ENCODE results near the gene EIF6.

EIF6 gene

DNA sequence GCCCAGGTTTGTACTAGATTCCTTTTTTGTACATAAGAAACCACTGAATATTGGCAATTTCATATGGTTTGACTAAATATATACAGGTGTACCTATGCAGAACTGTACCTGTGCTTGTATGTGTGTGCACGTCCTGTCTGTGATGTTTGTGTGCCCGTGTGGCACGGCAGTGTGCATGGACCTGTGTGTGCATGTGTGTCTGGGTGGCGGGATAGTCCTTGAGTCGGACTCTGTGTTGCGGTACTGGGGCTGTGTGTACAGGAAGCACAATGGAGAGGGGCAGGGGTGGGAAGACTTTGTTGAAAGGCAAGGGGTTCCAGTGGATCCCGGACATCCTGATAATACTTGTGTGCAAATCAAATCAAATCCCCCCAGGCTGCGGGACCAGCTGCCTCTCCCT is 11.1 kb upstream of the EIF6 start:
- no peak overlapping the region for H3K4me3 ChIP-seq (ENCODE audit: control insufficient read depth, low read depth, low read length)
- TF ChIP-seq, protein P1, sequence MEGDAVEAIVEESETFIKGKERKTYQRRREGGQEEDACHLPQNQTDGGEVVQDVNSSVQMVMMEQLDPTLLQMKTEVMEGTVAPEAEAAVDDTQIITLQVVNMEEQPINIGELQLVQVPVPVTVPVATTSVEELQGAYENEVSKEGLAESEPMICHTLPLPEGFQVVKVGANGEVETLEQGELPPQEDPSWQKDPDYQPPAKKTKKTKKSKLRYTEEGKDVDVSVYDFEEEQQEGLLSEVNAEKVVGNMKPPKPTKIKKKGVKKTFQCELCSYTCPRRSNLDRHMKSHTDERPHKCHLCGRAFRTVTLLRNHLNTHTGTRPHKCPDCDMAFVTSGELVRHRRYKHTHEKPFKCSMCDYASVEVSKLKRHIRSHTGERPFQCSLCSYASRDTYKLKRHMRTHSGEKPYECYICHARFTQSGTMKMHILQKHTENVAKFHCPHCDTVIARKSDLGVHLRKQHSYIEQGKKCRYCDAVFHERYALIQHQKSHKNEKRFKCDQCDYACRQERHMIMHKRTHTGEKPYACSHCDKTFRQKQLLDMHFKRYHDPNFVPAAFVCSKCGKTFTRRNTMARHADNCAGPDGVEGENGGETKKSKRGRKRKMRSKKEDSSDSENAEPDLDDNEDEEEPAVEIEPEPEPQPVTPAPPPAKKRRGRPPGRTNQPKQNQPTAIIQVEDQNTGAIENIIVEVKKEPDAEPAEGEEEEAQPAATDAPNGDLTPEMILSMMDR (conservative IDR thresholded peaks at IDR 0.05; ENCODE audit: control insufficient read depth, insufficient read depth, low read depth, low read length): no peak
- no peak for DNase-seq (ENCODE audit: low read depth)

DNA sequence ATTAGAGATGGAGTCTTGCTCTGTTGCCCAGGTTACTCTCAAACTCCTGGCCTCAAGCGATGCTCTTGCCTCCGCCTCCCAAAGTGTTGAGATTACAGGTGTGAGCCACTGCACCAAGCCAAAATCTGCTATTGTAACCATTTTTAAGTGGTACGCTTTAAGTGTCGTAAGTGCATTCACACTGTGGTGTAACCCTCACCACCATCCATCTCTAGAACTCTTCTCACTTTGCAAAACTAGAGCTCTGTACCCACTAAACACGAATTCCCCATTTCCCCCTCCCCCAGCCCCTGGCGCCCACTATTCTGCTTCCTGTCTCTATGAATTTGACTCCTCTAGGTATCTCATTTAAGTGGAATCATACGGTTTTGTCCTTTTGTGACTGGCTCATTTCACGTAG is 10.5 kb upstream of the EIF6 start:
- no peak for DNase-seq (ENCODE audit: low read depth)
- TF ChIP-seq, protein P1 (conservative IDR thresholded peaks at IDR 0.05; ENCODE audit: control insufficient read depth, insufficient read depth, low read depth, low read length): no peak
- no peak overlapping the region for H3K4me3 ChIP-seq (ENCODE audit: control insufficient read depth, low read depth, low read length)

DNA sequence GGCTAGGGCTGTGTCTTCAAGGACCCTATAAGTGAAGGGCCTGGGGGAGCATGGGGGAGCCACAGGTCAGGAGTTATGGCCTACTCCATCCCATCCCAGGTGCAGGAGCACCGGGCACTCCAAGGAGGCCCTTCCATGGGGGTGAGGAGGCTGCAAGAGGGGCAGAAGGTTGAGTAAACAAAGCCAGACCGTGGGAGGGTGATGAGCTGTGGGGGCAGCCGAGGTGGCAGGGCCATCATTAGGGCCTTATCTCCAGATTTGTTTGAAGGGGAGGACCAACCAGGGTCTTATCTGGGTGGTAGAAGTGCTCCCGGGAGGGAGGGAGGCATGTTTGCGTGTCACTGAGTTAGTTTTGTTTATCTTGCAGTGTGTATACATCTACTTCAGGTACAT is 9.7 kb upstream of the EIF6 start:
- no peak for DNase-seq (ENCODE audit: low read depth)
- no peak overlapping the region for H3K4me3 ChIP-seq (ENCODE audit: control insufficient read depth, low read depth, low read length)
- TF ChIP-seq, protein P1 (conservative IDR thresholded peaks at IDR 0.05; ENCODE audit: control insufficient read depth, insufficient read depth, low read depth, low read length): no peak

DNA sequence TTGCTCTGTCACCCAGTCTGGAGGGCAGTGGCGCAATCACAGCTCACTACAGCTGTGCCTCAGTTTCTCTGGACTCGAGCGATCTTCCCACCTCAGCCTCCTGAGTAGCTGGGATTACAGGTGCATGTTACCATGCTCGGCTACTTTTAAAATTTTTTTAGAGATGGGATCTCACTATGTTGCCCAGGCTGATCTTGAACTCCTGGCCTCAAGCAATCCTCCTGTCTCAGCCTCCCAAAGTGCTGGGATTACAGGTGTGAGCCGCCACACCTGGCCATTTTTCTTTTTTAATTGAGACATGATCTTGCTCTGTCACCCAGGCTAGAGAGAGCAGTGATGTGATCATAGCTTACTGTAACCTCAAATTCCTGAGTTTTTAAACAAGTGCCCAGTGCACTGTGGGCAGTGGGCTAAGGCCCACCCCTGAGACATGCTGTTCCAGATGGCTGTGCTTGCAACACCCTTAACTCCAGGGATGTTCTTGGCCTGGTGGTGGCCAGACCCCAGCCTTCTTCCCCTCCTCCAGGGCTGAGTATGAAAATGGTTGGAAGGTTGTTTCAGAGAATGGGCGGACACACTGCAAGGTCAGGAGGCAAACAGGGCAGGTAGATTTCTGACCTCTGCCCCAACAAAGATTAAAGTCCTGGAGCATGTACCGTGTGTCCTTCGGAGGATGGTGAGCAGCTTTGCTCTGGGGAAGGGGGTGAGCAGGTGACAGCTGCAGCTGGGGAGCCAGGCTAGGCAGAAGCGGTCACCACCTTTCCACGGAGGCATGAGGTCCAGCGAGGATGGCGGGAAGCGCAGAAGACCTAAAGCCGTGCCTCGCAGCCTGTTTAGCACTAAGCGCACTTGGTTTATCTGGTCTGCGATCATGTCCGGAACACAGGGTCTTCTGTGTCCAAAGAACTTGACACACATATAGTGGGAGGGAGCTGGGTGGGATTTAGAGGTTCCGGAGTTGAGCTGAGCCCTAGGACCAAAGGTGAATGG is 9.0 kb upstream of the EIF6 start:
- TF ChIP-seq, protein P1 (conservative IDR thresholded peaks at IDR 0.05; ENCODE audit: control insufficient read depth, insufficient read depth, low read depth, low read length): no peak
- no peak for DNase-seq (ENCODE audit: low read depth)
- H3K4me3 ChIP-seq (ENCODE audit: control insufficient read depth, low read depth, low read length): no peak overlapping the region

DNA sequence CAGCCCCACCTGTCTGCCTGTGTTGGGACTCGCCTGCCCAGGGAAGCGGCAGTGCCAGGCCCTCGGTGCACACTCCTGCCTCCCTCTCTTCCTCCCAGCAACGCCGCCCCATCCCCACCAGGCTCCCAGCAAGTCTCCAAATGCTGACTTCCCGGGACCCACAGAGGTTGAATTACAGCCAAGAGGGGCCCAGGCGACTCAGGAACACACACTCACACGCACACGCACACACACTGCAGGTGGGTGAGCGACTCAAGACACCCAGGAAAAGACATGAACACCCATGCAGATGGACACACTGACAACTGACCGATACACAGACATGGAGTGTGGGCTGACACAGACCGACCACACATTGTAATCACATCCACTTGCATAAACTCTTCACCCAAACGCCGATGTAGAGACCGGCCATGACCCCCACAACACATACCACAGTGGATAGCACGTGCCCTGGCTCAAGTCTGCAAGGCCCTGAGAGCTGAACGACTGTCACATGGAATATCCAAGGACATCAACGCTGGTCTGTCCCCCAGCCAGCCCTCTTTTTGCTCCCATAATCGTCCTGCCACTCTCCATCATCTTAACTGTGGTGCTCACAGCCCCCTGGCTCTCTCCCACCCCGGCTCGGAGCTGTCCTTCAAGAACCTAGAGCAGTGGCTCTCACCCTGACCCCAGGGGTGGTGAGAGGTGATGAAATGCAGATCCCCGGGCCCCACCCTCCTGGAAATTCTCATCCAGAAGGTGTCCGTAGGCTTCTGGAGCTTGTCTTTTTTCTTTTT is 8.1 kb upstream of the EIF6 start:
- DNase-seq (ENCODE audit: low read depth): no peak
- TF ChIP-seq, protein P1 (conservative IDR thresholded peaks at IDR 0.05; ENCODE audit: control insufficient read depth, insufficient read depth, low read depth, low read length): no peak
- H3K4me3 ChIP-seq (ENCODE audit: control insufficient read depth, low read depth, low read length): no peak overlapping the region

DNA sequence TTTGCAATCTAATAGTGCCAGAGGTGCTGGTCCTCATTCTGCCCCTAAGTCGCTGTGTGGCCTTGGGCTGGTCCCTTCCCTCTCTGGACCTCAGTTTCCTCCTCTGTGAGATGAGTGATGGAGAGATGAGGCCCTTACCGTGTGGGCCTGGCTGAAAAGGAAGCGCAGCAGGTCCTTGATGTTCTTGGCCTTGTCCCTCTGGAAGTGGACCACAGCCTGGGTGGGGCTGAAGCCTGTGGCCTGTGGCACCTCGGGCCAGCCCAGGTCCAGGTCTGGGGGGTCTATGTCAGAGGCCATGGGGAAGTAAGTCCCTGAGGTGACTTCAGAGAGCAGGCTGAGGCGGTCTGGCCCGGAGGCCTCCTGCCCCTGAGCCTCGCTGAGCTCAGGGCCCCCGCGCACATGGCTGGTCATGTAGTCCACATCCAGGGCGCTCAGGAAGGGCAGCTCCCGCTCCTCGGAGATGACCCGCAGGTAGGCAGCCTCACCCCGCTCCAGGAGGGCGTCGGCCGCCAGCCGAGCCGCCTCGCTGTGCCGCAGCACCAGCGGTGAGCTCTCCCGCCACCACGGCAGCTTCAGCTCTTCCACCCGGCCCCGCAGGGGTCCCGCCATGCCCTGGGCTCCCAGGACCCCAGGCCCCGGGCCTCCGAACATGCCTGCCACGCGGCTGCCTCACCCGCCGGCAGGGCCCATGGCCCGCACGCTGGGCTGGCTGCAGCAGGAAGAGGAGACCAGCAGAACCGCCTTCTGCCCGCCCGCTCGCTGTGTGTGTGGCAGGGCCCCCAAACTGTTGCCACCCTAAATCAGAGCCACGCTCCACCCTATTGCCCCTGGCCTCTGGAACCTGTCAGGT is 7.3 kb upstream of the EIF6 start, which contains the start of gene FAM83C:
FAM83C (minus strand) TSS at position 772 of the 850 bp plus-strand sequence; CDS start at position 651, 121 bp downstream.
- TF ChIP-seq, protein P1 (conservative IDR thresholded peaks at IDR 0.05; ENCODE audit: control insufficient read depth, insufficient read depth, low read depth, low read length): no peak

More for the DNA sequence above, 7.3 kb upstream of the EIF6 start, which contains the start of gene FAM83C:
- H3K4me3 ChIP-seq (ENCODE audit: control insufficient read depth, low read depth, low read length): no peak within 1 kb of the TSS
- no peak for DNase-seq (ENCODE audit: low read depth)

All from fibroblast of mammary gland (primary cell).